HAP-1 (cell line): Measurements from ENCODE around the gene GAGE12G.
"Not testable (repeated sequence)": the region's sequence is repeated elsewhere in the genome, so short reads cannot be mapped to it uniquely, and the experiment has no call there.

Experiments
- DNase-seq, 2 experiments: peaks; one replicate each; pipeline ENCODE4 v3.0.0-alpha.2; 2016 to 2020; ENCODE audit warnings: low spot score in 2 of 2
- H3K27me3 ChIP-seq: fragments of 250-450 bp; sonication (Bioruptor Pico); 2 replicates; pipeline ENCODE4 v1.5.1; 2020; ENCODE audit warnings: low read depth, mild to moderate bottlenecking, moderate library complexity
- H3K36me3 ChIP-seq: fragments of 250-450 bp; sonication (Bioruptor Pico); replicated peaks from 2 replicates; pipeline ENCODE4 v1.5.1; 2020; ENCODE audit warnings: mild to moderate bottlenecking
- H3K4me1 ChIP-seq: fragments of 250-450 bp; sonication (Bioruptor Pico); 2 replicates; pipeline ENCODE4 v1.5.1; 2020; ENCODE audit warnings: mild to moderate bottlenecking
- H3K4me3 ChIP-seq: fragments of 250-450 bp; sonication (Bioruptor Pico); 2 replicates; pipeline ENCODE4 v1.5.1; 2020; ENCODE audit warnings: mild to moderate bottlenecking, moderate library complexity
- H3K9me3 ChIP-seq: fragments of 250-450 bp; sonication (Bioruptor Pico); 2 replicates; pipeline ENCODE4 v1.5.1; 2020; ENCODE audit warnings: mild to moderate bottlenecking, moderate library complexity
- in situ Hi-C: fragments of 300-500 bp; cut with MboI; formaldehyde crosslinking; loops from 3 replicates; pipeline ENCODE4 v1.14.3; 2020; ENCODE audit warnings: low sequenced_read_pairs, inconsistent platforms, mixed read lengths

GAGE12G gene

GRCh38 chrX:49570100-49570499 lies at the start of gene GAGE12G:
TSS of gene GAGE12G (plus strand) at chrX:49570400. CDS start at chrX:49571555, 1,155 bp downstream.
- DNase-seq, in situ Hi-C loops: not testable (repeated sequence)

GRCh38 chrX:49531877-49532276 lies 38.3 kb upstream of the GAGE12G start, which contains the start of gene GAGE12C:
TSS of gene GAGE12C (plus strand) at chrX:49532177. CDS start at chrX:49533332, 1,155 bp downstream.
- in situ Hi-C loops, H3K9me3 ChIP-seq, H3K4me1 ChIP-seq, DNase-seq, H3K27me3 ChIP-seq, H3K4me3 ChIP-seq, H3K36me3 ChIP-seq: not testable (repeated sequence)

More at GRCh38 chrX:49570100-49570499, at the start of gene GAGE12G:
- H3K4me3 ChIP-seq, H3K4me1 ChIP-seq, H3K36me3 ChIP-seq, H3K9me3 ChIP-seq, H3K27me3 ChIP-seq: not testable (repeated sequence)

- H3K9me3 ChIP-seq, H3K4me3 ChIP-seq, H3K27me3 ChIP-seq, H3K4me1 ChIP-seq, in situ Hi-C loops, DNase-seq, H3K36me3 ChIP-seq: not testable (repeated sequence)
Measured at GRCh38 chrX:49541433-49541832, 28.8 kb upstream of the GAGE12G start, which contains the start of gene GAGE12D. TSS of gene GAGE12D (plus strand) at chrX:49541733. CDS start at chrX:49542888, 1,155 bp downstream.

- H3K27me3 ChIP-seq, DNase-seq, H3K9me3 ChIP-seq, H3K4me3 ChIP-seq, in situ Hi-C loops, H3K4me1 ChIP-seq, H3K36me3 ChIP-seq: not testable (repeated sequence)
Measured at GRCh38 chrX:49550989-49551388, 19.2 kb upstream of the GAGE12G start, which contains the start of gene GAGE12E. TSS of gene GAGE12E (plus strand) at chrX:49551289. CDS start at chrX:49552444, 1,155 bp downstream.

- H3K9me3 ChIP-seq, DNase-seq, H3K4me3 ChIP-seq, in situ Hi-C loops, H3K4me1 ChIP-seq, H3K36me3 ChIP-seq, H3K27me3 ChIP-seq: not testable (repeated sequence)
Measured at GRCh38 chrX:49560542-49560941, 9.7 kb upstream of the GAGE12G start, which contains the start of gene GAGE12F. TSS of gene GAGE12F (plus strand) at chrX:49560842. CDS start at chrX:49561997, 1,155 bp downstream.

GRCh38 chrX:49568728-49569127 lies 1.5 kb upstream of the GAGE12G start:
- DNase-seq: peak in 1 of 2 experiments; percentile 4
- H3K4me3 ChIP-seq, H3K4me1 ChIP-seq, H3K27me3 ChIP-seq, in situ Hi-C loops, H3K9me3 ChIP-seq, H3K36me3 ChIP-seq: not testable (repeated sequence)

- in situ Hi-C loops, H3K4me3 ChIP-seq, H3K27me3 ChIP-seq, DNase-seq, H3K4me1 ChIP-seq, H3K9me3 ChIP-seq, H3K36me3 ChIP-seq: not testable (repeated sequence)
Measured at GRCh38 chrX:49569152-49569551, 1.0 kb upstream of the GAGE12G start.

- H3K4me1 ChIP-seq, DNase-seq, H3K4me3 ChIP-seq, H3K36me3 ChIP-seq, H3K9me3 ChIP-seq, in situ Hi-C loops, H3K27me3 ChIP-seq: not testable (repeated sequence)
Measured at GRCh38 chrX:49579649-49580048, 9.4 kb downstream of the GAGE12G start, which contains the start of gene GAGE12H. TSS of gene GAGE12H (plus strand) at chrX:49579949. CDS start at chrX:49581104, 1,155 bp downstream.

GRCh38 chrX:49589196-49589595 lies 19.0 kb downstream of the GAGE12G start, which contains the start of gene GAGE2A:
TSS of gene GAGE2A (plus strand) at chrX:49589496. CDS start at chrX:49590651, 1,155 bp downstream.
- H3K9me3 ChIP-seq, H3K36me3 ChIP-seq, in situ Hi-C loops, H3K27me3 ChIP-seq, DNase-seq, H3K4me3 ChIP-seq, H3K4me1 ChIP-seq: not testable (repeated sequence)

GRCh38 chrX:49589769-49590478 lies 19.7 kb downstream of the GAGE12G start:
- H3K4me3 ChIP-seq, H3K36me3 ChIP-seq, H3K9me3 ChIP-seq, in situ Hi-C loops, H3K4me1 ChIP-seq, H3K27me3 ChIP-seq: not testable (repeated sequence)
- peak in 1 of 2 experiments; percentile 7 for DNase-seq

GRCh38 chrX:49590488-49590887 lies 20.3 kb downstream of the GAGE12G start:
- H3K4me3 ChIP-seq, DNase-seq, H3K4me1 ChIP-seq, H3K9me3 ChIP-seq, in situ Hi-C loops, H3K27me3 ChIP-seq, H3K36me3 ChIP-seq: not testable (repeated sequence)

- H3K27me3 ChIP-seq, DNase-seq, H3K4me3 ChIP-seq, H3K4me1 ChIP-seq, in situ Hi-C loops, H3K9me3 ChIP-seq, H3K36me3 ChIP-seq: not testable (repeated sequence)
Measured at GRCh38 chrX:49598720-49599119, 28.5 kb downstream of the GAGE12G start, which contains the start of gene GAGE1. TSS of gene GAGE1 (plus strand) at chrX:49599020. CDS start at chrX:49600175, 1,155 bp downstream.

- no peaks in the 10 kb centered on the region for H3K27me3 ChIP-seq
- H3K9me3 ChIP-seq: no peaks in the 10 kb centered on the region
- no peaks in the 10 kb centered on the region for H3K4me1 ChIP-seq
- H3K36me3 ChIP-seq: no peaks in the 10 kb centered on the region
- DNase-seq: no peak
- H3K4me3 ChIP-seq: no peak overlapping the region
- in situ Hi-C loops: no loop called here
Measured at GRCh38 chrX:49610718-49611310, 40.6 kb downstream of the GAGE12G start.

GRCh38 chrX:49618574-49618973 lies 48.4 kb downstream of the GAGE12G start:
- H3K9me3 ChIP-seq: no peaks in the 10 kb centered on the region
- H3K4me1 ChIP-seq: no peaks in the 10 kb centered on the region
- no peaks in the 10 kb centered on the region for H3K27me3 ChIP-seq
- no peak overlapping the region for H3K4me3 ChIP-seq
- H3K36me3 ChIP-seq: no peaks in the 10 kb centered on the region
- in situ Hi-C loops: no loop called here
- DNase-seq: no peak
